Measurements from ENCODE around the gene PNMA8C. TPM values are rescaled to one million over a fixed set of nuclear protein-coding genes. Genes with fewer than 3 reads are reported as not detected.

PNMA8C gene
- total RNA-seq, 2 experiments from 2014 or later: not detected

DNA sequence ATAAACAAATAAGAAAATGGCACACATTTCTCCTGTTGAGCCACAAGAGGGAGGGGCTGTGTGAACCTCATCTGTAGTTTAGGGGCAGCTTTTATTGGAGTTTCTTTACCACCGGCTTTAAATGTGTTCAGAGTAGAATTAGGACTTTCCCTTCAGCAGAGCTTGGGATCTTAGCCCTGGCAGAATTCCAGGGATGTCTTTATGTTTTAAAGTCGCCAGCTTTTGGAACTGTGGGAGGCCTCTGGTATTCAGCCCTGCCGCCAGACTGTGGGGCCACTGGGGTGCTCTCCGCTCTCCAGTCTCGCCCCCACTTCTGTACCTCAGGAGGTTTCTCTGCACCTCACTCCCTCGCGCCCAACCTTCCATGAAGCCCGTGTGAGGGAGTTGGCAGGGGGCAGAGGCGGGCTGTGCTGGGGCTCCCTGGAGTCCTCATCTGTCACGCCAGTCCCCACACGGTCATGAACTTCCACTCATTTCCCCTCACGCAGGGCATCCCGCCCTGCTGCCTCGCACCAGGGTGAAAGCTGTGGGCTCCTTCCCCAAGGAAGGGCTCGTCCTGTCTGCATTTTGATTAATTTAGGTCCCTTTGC lies 46.9 kb downstream of the PNMA8C start:
- ChIA-PET POLR2A (no interaction called here), CTCF (no interaction called here)
- Histone ChIP-seq H3K4me3 (ENCODE audit: low read length) (no peak overlapping the region), H3K36me3 (ENCODE audit: insufficient read depth, low read length) (peaks cover 76% of the 10 kb centered on the region), H3K9me3 (ENCODE audit: control insufficient read depth in 1 of 2, insufficient read depth in 1 of 2, low read length in 2 of 2) (no peaks in the 10 kb centered on the region), H3K27ac (ENCODE audit: low read depth in 1 of 2, low read length in 2 of 2) (no peak overlapping the region), H3K27me3 (ENCODE audit: control insufficient read depth in 1 of 2, insufficient read depth in 2 of 2, low read length in 2 of 2) (no peaks in the 10 kb centered on the region), H3K4me1 (ENCODE audit: insufficient read depth, low read length) (no peaks in the 10 kb centered on the region)
- Mint-ChIP-seq H3K4me1 (ENCODE audit: low read depth) (peaks cover 7% of the 10 kb centered on the region), H3K9me3 (no peaks in the 10 kb centered on the region), H3K36me3 (ENCODE audit: low read depth) (peaks cover 90% of the 10 kb centered on the region), H3K27ac (no peak overlapping the region), H3K4me3 (no peak overlapping the region), H3K27me3 (no peaks in the 10 kb centered on the region)
- ATAC-seq (ENCODE audit: poor library complexity) (no peak), DNase-seq (no peak)
- intact Hi-C loops (cut with DNase I, micrococcal nuclease): no loop called here
- TF ChIP-seq, protein P1, sequence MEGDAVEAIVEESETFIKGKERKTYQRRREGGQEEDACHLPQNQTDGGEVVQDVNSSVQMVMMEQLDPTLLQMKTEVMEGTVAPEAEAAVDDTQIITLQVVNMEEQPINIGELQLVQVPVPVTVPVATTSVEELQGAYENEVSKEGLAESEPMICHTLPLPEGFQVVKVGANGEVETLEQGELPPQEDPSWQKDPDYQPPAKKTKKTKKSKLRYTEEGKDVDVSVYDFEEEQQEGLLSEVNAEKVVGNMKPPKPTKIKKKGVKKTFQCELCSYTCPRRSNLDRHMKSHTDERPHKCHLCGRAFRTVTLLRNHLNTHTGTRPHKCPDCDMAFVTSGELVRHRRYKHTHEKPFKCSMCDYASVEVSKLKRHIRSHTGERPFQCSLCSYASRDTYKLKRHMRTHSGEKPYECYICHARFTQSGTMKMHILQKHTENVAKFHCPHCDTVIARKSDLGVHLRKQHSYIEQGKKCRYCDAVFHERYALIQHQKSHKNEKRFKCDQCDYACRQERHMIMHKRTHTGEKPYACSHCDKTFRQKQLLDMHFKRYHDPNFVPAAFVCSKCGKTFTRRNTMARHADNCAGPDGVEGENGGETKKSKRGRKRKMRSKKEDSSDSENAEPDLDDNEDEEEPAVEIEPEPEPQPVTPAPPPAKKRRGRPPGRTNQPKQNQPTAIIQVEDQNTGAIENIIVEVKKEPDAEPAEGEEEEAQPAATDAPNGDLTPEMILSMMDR (IDR thresholded peaks at IDR 0.05): no peak

- Mint-ChIP-seq H3K36me3 (ENCODE audit: low read depth) (peaks cover 90% of the 10 kb centered on the region), H3K27ac (no peak overlapping the region), H3K4me3 (no peak overlapping the region), H3K9me3 (no peaks in the 10 kb centered on the region), H3K27me3 (no peaks in the 10 kb centered on the region), H3K4me1 (ENCODE audit: low read depth) (peaks cover 7% of the 10 kb centered on the region)
- ATAC-seq (ENCODE audit: poor library complexity): no peak
- TF ChIP-seq, protein P1 (IDR thresholded peaks at IDR 0.05): no peak
- Histone ChIP-seq H3K36me3 (ENCODE audit: insufficient read depth, low read length) (peaks cover 77% of the 10 kb centered on the region), H3K4me3 (ENCODE audit: low read length) (no peak overlapping the region), H3K9me3 (ENCODE audit: control insufficient read depth in 1 of 2, insufficient read depth in 1 of 2, low read length in 2 of 2) (no peaks in the 10 kb centered on the region), H3K27me3 (ENCODE audit: control insufficient read depth in 1 of 2, insufficient read depth in 2 of 2, low read length in 2 of 2) (no peaks in the 10 kb centered on the region), H3K27ac (ENCODE audit: low read depth in 1 of 2, low read length in 2 of 2) (no peak overlapping the region), H3K4me1 (ENCODE audit: insufficient read depth, low read length) (no peaks in the 10 kb centered on the region)
- ChIA-PET CTCF (interaction anchor here (0.6 kb wide), 1 partner anchor 16 kb away, joined by 4 read pairs; no protein-coding TSS in a partner anchor), POLR2A (no interaction called here)
- DNase-seq: no peak
- intact Hi-C loops (cut with DNase I, micrococcal nuclease): no loop called here
These were observed 47.4 kb downstream of the PNMA8C start for GRCh38 chr19:46381346-46381745.

GRCh38 chr19:46380690-46381089 lies 48.0 kb downstream of the PNMA8C start:
- no peaks in the 10 kb centered on the region for H3K9me3 ChIP-seq (ENCODE audit: control insufficient read depth in 1 of 2, insufficient read depth in 1 of 2, low read length in 2 of 2)
- no peak for DNase-seq
- no peak overlapping the region for H3K4me3 Mint-ChIP-seq
- no peak overlapping the region for H3K4me3 ChIP-seq (ENCODE audit: low read length)
- no peak for ATAC-seq (ENCODE audit: poor library complexity)
- ChIA-PET CTCF (interaction anchor here (0.6 kb wide), 1 partner anchor 16 kb away, joined by 4 read pairs; no protein-coding TSS in a partner anchor), POLR2A (no interaction called here)
- H3K4me1 Mint-ChIP-seq (ENCODE audit: low read depth): peaks cover 7% of the 10 kb centered on the region
- no peaks in the 10 kb centered on the region for H3K4me1 ChIP-seq (ENCODE audit: insufficient read depth, low read length)
- H3K36me3 ChIP-seq (ENCODE audit: insufficient read depth, low read length): peaks cover 84% of the 10 kb centered on the region
- no peak overlapping the region for H3K27ac ChIP-seq (ENCODE audit: low read depth in 1 of 2, low read length in 2 of 2)
- H3K36me3 Mint-ChIP-seq (ENCODE audit: low read depth): peaks cover 91% of the 10 kb centered on the region
- H3K27me3 Mint-ChIP-seq: no peaks in the 10 kb centered on the region
- intact Hi-C loops (cut with DNase I, micrococcal nuclease): no loop called here
- H3K9me3 Mint-ChIP-seq: no peaks in the 10 kb centered on the region
- no peaks in the 10 kb centered on the region for H3K27me3 ChIP-seq (ENCODE audit: control insufficient read depth in 1 of 2, insufficient read depth in 2 of 2, low read length in 2 of 2)
- TF ChIP-seq, protein P1 (IDR thresholded peaks at IDR 0.05): no peak
- no peak overlapping the region for H3K27ac Mint-ChIP-seq
